Stimulated activated CD4-positive, alpha-beta T cell treated with anti-CD3 and anti-CD28 coated beads, TNF-alpha, amount 100 ng/mL, for 4 hours (primary cell): ENCODE measurements around the gene GOLGA8K.
"Not testable (repeated sequence)": the region's sequence is repeated elsewhere in the genome, so short reads cannot be mapped to it uniquely, and the experiment has no call there.

Experiments
- DNase-seq, 3 experiments: peaks; one replicate each; pipeline ENCODE4 v3.0.0-alpha.2; 2020; ENCODE audit warnings: low read depth in 3 of 3

GOLGA8K gene

GRCh38 chr15:32403192-32403591 lies at the start of gene GOLGA8K:
TSS of gene GOLGA8K (minus strand) at chr15:32403292. CDS start at chr15:32403194, 98 bp downstream.
- not testable (repeated sequence) for DNase-seq

GRCh38 chr15:32440445-32440977 lies 37.4 kb upstream of the GOLGA8K start:
- not testable (repeated sequence) for DNase-seq

- not testable (repeated sequence) for DNase-seq
Observed at GRCh38 chr15:32434102-32434963, 31.2 kb upstream of the GOLGA8K start.

- not testable (repeated sequence) for DNase-seq
Observed at GRCh38 chr15:32427635-32428034, 24.5 kb upstream of the GOLGA8K start.

GRCh38 chr15:32426511-32426910 lies 23.4 kb upstream of the GOLGA8K start:
- not testable (repeated sequence) for DNase-seq

GRCh38 chr15:32407903-32408302 lies 4.8 kb upstream of the GOLGA8K start:
- DNase-seq, result not testable (repeated sequence)

- not testable (repeated sequence) for DNase-seq
Observed at GRCh38 chr15:32396522-32396921, 6.6 kb downstream of the GOLGA8K start.

GRCh38 chr15:32394745-32395144 lies 8.3 kb downstream of the GOLGA8K start:
- not testable (repeated sequence) for DNase-seq

GRCh38 chr15:32388050-32388648 lies 14.9 kb downstream of the GOLGA8K start:
- DNase-seq, result not testable (repeated sequence)

- not testable (repeated sequence) for DNase-seq
Observed at GRCh38 chr15:32385823-32386495, 17.1 kb downstream of the GOLGA8K start.

GRCh38 chr15:32374185-32374584 lies 28.9 kb downstream of the GOLGA8K start:
- DNase-seq, result not testable (repeated sequence)

- DNase-seq, result not testable (repeated sequence)
Observed at GRCh38 chr15:32373707-32374106, 29.4 kb downstream of the GOLGA8K start.

- not testable (repeated sequence) for DNase-seq
Observed at GRCh38 chr15:32372075-32372474, 31.0 kb downstream of the GOLGA8K start.

- DNase-seq, result not testable (repeated sequence)
Observed at GRCh38 chr15:32370526-32370925, 32.6 kb downstream of the GOLGA8K start.

GRCh38 chr15:32370064-32370463 lies 33.0 kb downstream of the GOLGA8K start:
- not testable (repeated sequence) for DNase-seq

- DNase-seq, result not testable (repeated sequence)
Observed at GRCh38 chr15:32366492-32366891, 36.6 kb downstream of the GOLGA8K start.

GRCh38 chr15:32365955-32366354 lies 37.1 kb downstream of the GOLGA8K start:
- DNase-seq, result not testable (repeated sequence)

- DNase-seq, result peak in 1 of 3 experiments; percentile 7
Observed at GRCh38 chr15:32364944-32365343, 38.1 kb downstream of the GOLGA8K start.

- not testable (repeated sequence) for DNase-seq
Observed at GRCh38 chr15:32363449-32363848, 39.6 kb downstream of the GOLGA8K start.

GRCh38 chr15:32361662-32362061 lies 41.4 kb downstream of the GOLGA8K start:
- not testable (repeated sequence) for DNase-seq

GRCh38 chr15:32358462-32358861 lies 44.6 kb downstream of the GOLGA8K start:
- not testable (repeated sequence) for DNase-seq

- not testable (repeated sequence) for DNase-seq
Observed at GRCh38 chr15:32356909-32357308, 46.2 kb downstream of the GOLGA8K start.
